K562 (cell line): Measurements from ENCODE around the gene EPB41L4A. TPM values are rescaled to one million over a fixed set of nuclear protein-coding genes. Genes with fewer than 3 reads are reported as not detected.

Experiments used
- ATAC-seq: fragments of 200-7000 bp; cut with Tn5 transposase; 3 replicates; pipeline ENCODE4 v1.9.1; 2020; ENCODE audit warnings: moderate library complexity
- BruUV-seq: library from RNA; stranded (reverse); fragments of 400-500 nt; replicated peaks from 2 replicates; lab custom pipeline; 2021; lab: Mats Ljungman, UMichigan
- CTCF ChIA-PET: fragments of 300-600 bp; formaldehyde crosslinking; extraction: SDS; loops from one replicate; lab custom pipeline; 2021; ENCODE audit warnings: low intra/inter-chr PET ratio; lab: Yijun Ruan, JAX
- POLR2A ChIA-PET: fragments of 300-600, 350-650 bp; sonication (Branson Sonifier 250); formaldehyde crosslinking; extraction: SDS; loops from one replicate; lab custom pipeline; 2021; ENCODE audit warnings: antibody characterized with exemption, inconsistent platforms; lab: Yijun Ruan, JAX
- DNase-seq, 4 experiments: peaks; one replicate each; pipeline versions ENCODE4 v3.0.0 to v3.0.0-alpha.2; 2011 to 2018; ENCODE audit warnings: low spot score in 3 of 4, mixed read lengths in 3 of 4; ENCODE audit errors: extremely low read depth in 1 of 4
- FAIRE-seq: peaks from 2 replicates; lab custom pipeline; 2011; peaks lifted over from hg19 to GRCh38; lab: Jason Lieb, UNC
- H2AFZ ChIP-seq: 2 replicates; pipeline ENCODE4 v1.6.0; 2011; ENCODE audit warnings: low read depth, low read length, control low read depth, inconsistent platforms
- H3K27ac ChIP-seq: fragments of 200-600 bp; 3 replicates; pipeline ENCODE4 v1.8.0; 2011; ENCODE audit warnings: low read depth, mild to moderate bottlenecking, control low read depth, inconsistent platforms, low read length, moderate library complexity, mixed read lengths; ENCODE audit errors: extremely low read depth
- H3K27me3 ChIP-seq, 2 experiments: fragments of 300-600 bp in 1 of 2; 2 replicates in 1 of 2; 3 replicates in 1 of 2; pipeline versions ENCODE4 v1.6.0 to v1.8.0; 2011; ENCODE audit warnings: inconsistent platforms in 2 of 2, low read length in 2 of 2, mild to moderate bottlenecking in 1 of 2, mixed read lengths in 1 of 2, moderate library complexity in 1 of 2; ENCODE audit not compliant: control insufficient read depth in 2 of 2, insufficient read depth in 2 of 2
- H3K36me3 ChIP-seq: fragments of 300-600 bp; 3 replicates; pipeline ENCODE4 v1.8.0; 2011; ENCODE audit warnings: mild to moderate bottlenecking, low read length, inconsistent platforms; ENCODE audit not compliant: control insufficient read depth, insufficient read depth
- H3K4me1 ChIP-seq, 2 experiments: fragments of 200-600 bp in 1 of 2; replicated peaks in 1 of 2; 2 replicates in 1 of 2; 3 replicates in 1 of 2; pipeline versions ENCODE4 v1.5.1 to v1.8.0; 2011; ENCODE audit warnings: inconsistent platforms in 2 of 2, low read length in 2 of 2, mild to moderate bottlenecking in 1 of 2, mixed read lengths in 1 of 2, moderate library complexity in 1 of 2; ENCODE audit not compliant: control insufficient read depth in 2 of 2, insufficient read depth in 2 of 2
- H3K4me2 ChIP-seq: 2 replicates; pipeline ENCODE4 v1.6.1; 2011; ENCODE audit warnings: low read length, control low read depth, inconsistent platforms, mixed read lengths; ENCODE audit not compliant: insufficient read depth
- H3K4me3 ChIP-seq: fragments of 200-600 bp; sonication (generic), shearing (Covaris generic); 2 replicates; pipeline ENCODE4 v1.5.1; 2016; ENCODE audit warnings: control low read depth, inconsistent platforms
- H3K79me2 ChIP-seq: fragments of 200-600 bp; 3 replicates; pipeline ENCODE4 v1.8.0; 2011; ENCODE audit warnings: low read length, inconsistent platforms; ENCODE audit not compliant: control insufficient read depth, insufficient read depth
- H3K9ac ChIP-seq, 2 experiments: 2 replicates each; pipeline versions ENCODE4 v1.6.0 to v1.6.1; 2011; ENCODE audit warnings: low read depth in 2 of 2, low read length in 2 of 2, control low read depth in 1 of 2, inconsistent platforms in 1 of 2, mild to moderate bottlenecking in 1 of 2, mixed read lengths in 1 of 2; ENCODE audit not compliant: insufficient read depth in 1 of 2
- H3K9me1 ChIP-seq: one replicate; pipeline ENCODE4 v1.6.0; 2011; ENCODE audit warnings: inconsistent platforms, mild to moderate bottlenecking, low read length, moderate library complexity; ENCODE audit not compliant: control insufficient read depth, insufficient read depth
- H3K9me3 ChIP-seq: replicated peaks from 2 replicates; pipeline ENCODE4 v1.5.1; 2011; ENCODE audit warnings: low read depth, low read length, inconsistent platforms; ENCODE audit not compliant: control insufficient read depth, insufficient read depth
- H4K20me1 ChIP-seq: replicated peaks from 2 replicates; pipeline ENCODE4 v1.6.1; 2011; ENCODE audit warnings: low read length, inconsistent platforms, mixed read lengths; ENCODE audit not compliant: control insufficient read depth, insufficient read depth
- DEAF1 ChIP-seq: fragments of 450-650 bp; formaldehyde crosslinking; IDR thresholded peaks from 2 replicates; pipeline ENCODE4 v1.4.0; 2020; ENCODE audit warnings: mild to moderate bottlenecking, moderate library complexity
- NCOA1 ChIP-seq: fragments of 450-650 bp; IDR thresholded peaks from 2 replicates; pipeline ENCODE4 v1.6.1; 2016; ENCODE audit warnings: low read depth
- TEAD4 ChIP-seq, 2 experiments: sonication (generic) in 1 of 2; formaldehyde crosslinking in 1 of 2; IDR thresholded peaks; 2 replicates each; pipeline versions ENCODE4 v1.6.1 to v1.8.0; 2012 to 2022; ENCODE audit warnings: borderline replicate concordance in 1 of 2, inconsistent platforms in 1 of 2, low read length in 1 of 2, mild to moderate bottlenecking in 1 of 2, missing genetic modification reagents in 1 of 2
- ZFP36 ChIP-seq: fragments of 150-350 bp; IDR thresholded peaks from 2 replicates; pipeline ENCODE4 v1.6.1; 2018; ENCODE audit warnings: low read length, low read depth; ENCODE audit not compliant: partially characterized antibody
- ZNF764 ChIP-seq: fragments of 250-450 bp; sonication (Bioruptor Pico); IDR thresholded peaks from 2 replicates; pipeline ENCODE4 v1.4.0; 2020; ENCODE audit warnings: low read depth, mild to moderate bottlenecking, moderate library complexity
- WGBS: fragments of 100-300 bp; shearing (Covaris generic); methylation state at CpG from one replicate; pipeline ENCODE4 v1.1.6; 2016; ENCODE audit warnings: low coverage, mixed read lengths; ENCODE audit not compliant: insufficient coverage; ENCODE audit errors: missing lambda C conversion rate; 5-methylcytosine and 5-hydroxymethylcytosine counted together
- in situ Hi-C: fragments of 300-500 bp; cut with MboI; formaldehyde crosslinking; loops from 4 replicates; pipeline ENCODE4 v1.15.0; 2018; ENCODE audit warnings: inconsistent platforms, mixed read lengths
- intact Hi-C: fragments of 100-400 bp; cut with micrococcal nuclease; formaldehyde crosslinking; loops from 2 replicates; pipeline ENCODE4 v1.14.2; 2022
- polyA plus RNA-seq, 8 experiments: library from polyadenylated mRNA; depleted of rRNA in 4 of 8; stranded (reverse) in 5 of 8; unstranded in 3 of 8; fragments of >200 nt; fragmentation: Nextera tagmentation in 2 of 8; fragmentation: Illumina TruSeq in 1 of 8; extraction: Ambion mirVana in 2 of 8; extraction: Trizol in 1 of 8; gene quantifications; 2 replicates each; pipeline versions ENCODE4 v1.2.1 to v1.2.3, GENCODE V29; 2011 to 2014; ENCODE audit warnings: inconsistent platforms in 1 of 8, missing spikeins in 1 of 8
- total RNA-seq, 7 experiments: library from RNA; depleted of rRNA in 6 of 7; stranded (reverse); fragments of >200 nt in 6 of 7; fragmentation: Illumina TruSeq in 2 of 7; extraction: Trizol in 2 of 7; gene quantifications; 2 replicates each; pipeline versions ENCODE4 v1.2.1 to v1.2.3, GENCODE V29; 2011 to 2021; ENCODE audit warnings: low replicate concordance in 1 of 7

Gene EPB41L4A
- total and polyA plus RNA-seq, 9 of the 15 experiments (the other 6 are each of a cell fraction or from before 2014, with no cell fraction given): 0.04 to 0.35 (median 0.12) TPM; not detected in 3

DNA sequence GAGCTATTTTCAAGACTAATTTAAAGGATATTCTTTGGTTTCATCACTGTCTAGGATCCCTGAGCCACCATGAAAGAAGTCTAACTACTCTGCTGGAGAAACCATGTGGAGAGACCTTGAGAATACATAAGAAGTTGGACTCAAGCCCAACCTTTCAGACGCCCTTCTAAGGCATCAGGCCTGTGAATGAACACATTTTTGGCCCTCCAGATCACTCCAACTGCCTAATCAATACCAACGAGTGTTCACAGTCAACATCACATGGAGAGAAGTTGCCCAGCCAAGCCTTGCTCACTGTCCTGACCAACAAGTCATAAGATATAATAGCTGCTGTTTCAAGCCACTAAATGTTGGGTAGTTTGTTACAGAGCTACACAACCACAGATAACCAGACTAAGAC lies 100.7 kb downstream of the EPB41L4A start (continued):
- no peak for TF ChIP-seq DEAF1

- FAIRE-seq: no peak
- Histone ChIP-seq H2AFZ (no peak overlapping the region), H3K79me2 (no peaks in the 10 kb centered on the region), H3K9me3 (no peaks in the 10 kb centered on the region), H3K27me3 (peaks cover 0 to 4% of the 10 kb centered on the region in 2 experiments; a peak in 2 of 5 replicates), H3K9ac (no peak overlapping the region), H3K9me1 (no peaks in the 10 kb centered on the region), H3K4me1 (no peaks in the 10 kb centered on the region), H3K27ac (no peak overlapping the region), H3K4me3 (no peak overlapping the region), H4K20me1 (no peaks in the 10 kb centered on the region), H3K4me2 (no peak overlapping the region), H3K36me3 (no peaks in the 10 kb centered on the region)
- no TSS peak for BruUV-seq
- ChIA-PET POLR2A (no interaction called here), CTCF (no interaction called here)
- no peak for ATAC-seq
- whole genome bisulfite sequencing: 0% methylated on average over 1 of the region's 1 CpG
- intact Hi-C loops (no loop called here), in situ Hi-C loops (no loop called here)
- no peak for DNase-seq
- no peak for TF ChIP-seq ZNF764
- no peak for TF ChIP-seq NCOA1
- TF ChIP-seq TEAD4 (IDR thresholded peaks at IDR 0.05; ENCODE audit: low read length): no peak
- no peak for TF ChIP-seq TEAD4 (CRISPR knock-in tag; IDR thresholded peaks at IDR 0.05; ENCODE audit: borderline replicate concordance)
- TF ChIP-seq ZFP36: no peak
Measured at GRCh38 chr5:112317866-112318265, 101.2 kb downstream of the EPB41L4A start.
